OCI-LY7 (cell line): Measurements from ENCODE around the gene MAG. TPM values are rescaled to one million over a fixed set of nuclear protein-coding genes. Genes with fewer than 3 reads are reported as not detected.

ENCODE experiments used
- BruUV-seq: library from RNA; stranded (reverse); fragments of 400-500 nt; replicated peaks from 2 replicates; lab custom pipeline; 2021; lab: Mats Ljungman, UMichigan
- CTCF ChIA-PET: fragments of 300-600 bp; sonication (Branson Sonifier 250); formaldehyde crosslinking; loops from one replicate; lab custom pipeline; 2022; ENCODE audit warnings: antibody characterized with exemption; ENCODE audit not compliant: unreplicated experiment; lab: Charles Lee
- POLR2A ChIA-PET: fragments of 300-600 bp; sonication (Branson Sonifier 250); formaldehyde crosslinking; loops from one replicate; lab custom pipeline; 2022; ENCODE audit warnings: antibody characterized with exemption; lab: Charles Lee
- DNase-seq: peaks from one replicate; pipeline ENCODE4 v3.0.0-alpha.2; 2015; ENCODE audit warnings: low spot score
- H2AFZ ChIP-seq: fragments of 200-600 bp; sonication (generic), shearing (Covaris generic); 2 replicates; pipeline ENCODE4 v1.6.1; 2014; ENCODE audit warnings: mild to moderate bottlenecking, antibody characterized with exemption, low read length, moderate library complexity
- H3K27ac ChIP-seq: fragments of 200-600 bp; sonication (generic); 2 replicates; pipeline ENCODE4 v1.5.1; 2014; ENCODE audit warnings: mixed run types, low read depth, mild to moderate bottlenecking, moderate library complexity, low read length, inconsistent platforms; ENCODE audit not compliant: poor library complexity, severe bottlenecking
- H3K36me3 ChIP-seq: fragments of 200-600 bp; sonication (generic); 2 replicates; pipeline ENCODE4 v1.6.1; 2014; ENCODE audit warnings: mild to moderate bottlenecking, antibody characterized with exemption, low read length, moderate library complexity, mixed read lengths; ENCODE audit not compliant: insufficient read depth
- H3K4me1 ChIP-seq: fragments of 200-600 bp; sonication (generic); 2 replicates; pipeline ENCODE4 v1.5.1; 2014; ENCODE audit warnings: mild to moderate bottlenecking, low read length; ENCODE audit not compliant: insufficient read depth, poor library complexity, severe bottlenecking
- H3K4me2 ChIP-seq: fragments of 200-600 bp; sonication (generic); 2 replicates; pipeline ENCODE4 v1.6.1; 2014; ENCODE audit warnings: mild to moderate bottlenecking, low read length
- H3K4me3 ChIP-seq: fragments of 200-600 bp; sonication (generic); 2 replicates; pipeline ENCODE4 v1.5.1; 2014; ENCODE audit warnings: mild to moderate bottlenecking, low read depth, low read length; ENCODE audit not compliant: poor library complexity, severe bottlenecking
- H3K79me2 ChIP-seq: fragments of 200-600 bp; sonication (generic); 2 replicates; pipeline ENCODE4 v1.6.1; 2016; ENCODE audit warnings: low read depth, mild to moderate bottlenecking, low read length, moderate library complexity, mixed read lengths; ENCODE audit not compliant: insufficient read depth
- H3K9me2 ChIP-seq: fragments of 200-600 bp; sonication (generic); 2 replicates; pipeline ENCODE4 v1.6.1; 2016; ENCODE audit warnings: mild to moderate bottlenecking, low read length, mixed read lengths; ENCODE audit not compliant: insufficient read depth
- H3K9me3 ChIP-seq: fragments of 200-600 bp; sonication (generic); 2 replicates; pipeline ENCODE4 v1.6.1; 2014; ENCODE audit warnings: mild to moderate bottlenecking, mixed run types, low read length, mixed read lengths
- H4K20me1 ChIP-seq: fragments of 200-600 bp; sonication (generic); 2 replicates; pipeline ENCODE4 v1.6.1; 2014; ENCODE audit warnings: mild to moderate bottlenecking, antibody characterized with exemption, low read length, moderate library complexity, mixed read lengths; ENCODE audit not compliant: insufficient read depth
- CTCF ChIP-seq: fragments of 200-600 bp; sonication (generic); conservative IDR thresholded peaks from 2 replicates; pipeline ENCODE4 v1.5.1; 2014; ENCODE audit warnings: mild to moderate bottlenecking, antibody characterized with exemption, low read length, moderate library complexity, mixed read lengths
- EZH2phosphoT487 ChIP-seq: fragments of 200-600 bp; sonication (generic); IDR thresholded peaks from 2 replicates; pipeline ENCODE4 v1.6.1; 2018; ENCODE audit warnings: low read depth, borderline replicate concordance, mild to moderate bottlenecking, mixed run types, antibody characterized with exemption, low read length, moderate library complexity, mixed read lengths
- intact Hi-C: fragments of 100-400 bp; cut with micrococcal nuclease; formaldehyde crosslinking; loops from one replicate; pipeline ENCODE4 v1.10.0; 2022; ENCODE audit not compliant: unreplicated experiment
- total RNA-seq, 2 experiments: library from RNA; depleted of rRNA in 1 of 2; stranded (reverse); fragments of >200 nt in 1 of 2; shearing (Covaris generic) in 1 of 2; gene quantifications; 2 replicates each; pipeline ENCODE4 v1.2.3, GENCODE V29; 2014 to 2022

The MAG gene
- total RNA-seq, 2 experiments from 2014 or later: 4.6 to 10.1 TPM

GRCh38 chr19:35265126-35265899 is 26.6 kb upstream of the MAG start:
- DNase-seq: no peak

GRCh38 chr19:35265900-35266519 is 26.0 kb upstream of the MAG start:
- ChIA-PET POLR2A (interaction anchor here (0.6 to 0.7 kb wide), 3 partner anchors 75 to 442 kb away, joined by 3 read pairs; no protein-coding TSS in a partner anchor), CTCF (interaction anchor here (0.6 kb wide), 2 partner anchors 124 to 482 kb away, joined by 6 to 8 read pairs; partner anchors contain the start of gene LIN37)
- Histone ChIP-seq H3K36me3 (peaks cover 68% of the 10 kb centered on the region), H3K4me1 (peaks cover 42% of the 10 kb centered on the region), H2AFZ (no peak overlapping the region), H3K79me2 (peaks cover 9% of the 10 kb centered on the region; the same call in 1 of the 2 replicates), H3K4me2 (peak overlapping the region; percentile 91), H3K4me3 (no peak overlapping the region), H3K27ac (peak overlapping the region; percentile 39), H3K9me2 (no peaks in the 10 kb centered on the region), H3K9me3 (no peaks in the 10 kb centered on the region), H4K20me1 (no peaks in the 10 kb centered on the region)
- TF ChIP-seq EZH2phosphoT487 (no peak), CTCF (no peak)
- DNase-seq: no peak
- intact Hi-C loops: loop anchor here (2.0 to 5.0 kb wide), 2 partner anchors 17 to 124 kb away; partner anchors contain the start of genes FXYD7 and LSR
- no TSS peak for BruUV-seq

More at GRCh38 chr19:35265126-35265899, 26.6 kb upstream of the MAG start:
- ChIA-PET CTCF (no interaction called here), POLR2A (no interaction called here)
- intact Hi-C loops: loop anchor here (5.0 kb wide), 1 partner anchor 123 kb away; the partner anchor contains the start of gene FXYD7
- no peaks in the 10 kb centered on the region for H3K9me3 ChIP-seq
- no TSS peak for BruUV-seq
- no peaks in the 10 kb centered on the region for H4K20me1 ChIP-seq
- H3K79me2 ChIP-seq: peaks cover 9% of the 10 kb centered on the region; the same call in 1 of the 2 replicates
- peaks cover 61% of the 10 kb centered on the region for H3K36me3 ChIP-seq
- no peaks in the 10 kb centered on the region for H3K9me2 ChIP-seq
- peaks cover 39% of the 10 kb centered on the region for H3K4me1 ChIP-seq
- TF ChIP-seq CTCF (no peak), EZH2phosphoT487 (no peak)
- H3K27ac ChIP-seq: peak overlapping the region; percentile 39
- H3K4me3 ChIP-seq: no peak overlapping the region
- H2AFZ ChIP-seq: no peak overlapping the region
- peak overlapping the region; percentile 18; the same call in 1 of the 2 replicates for H3K4me2 ChIP-seq
